K562 (cell line): ENCODE results near the gene MATN1. TPM values are rescaled to one million over a fixed set of nuclear protein-coding genes. Genes with fewer than 3 reads are reported as not detected.

ENCODE experiments used
- ARHGAP35 ChIP-seq: fragments of 450-650 bp; IDR thresholded peaks from 2 replicates; pipeline ENCODE4 v1.6.1; 2018; ENCODE audit not compliant: partially characterized antibody
- CBFB ChIP-seq: sonication (generic); formaldehyde crosslinking; IDR thresholded peaks from 2 replicates; pipeline ENCODE4 v1.4.0; 2020; ENCODE audit warnings: mild to moderate bottlenecking, missing genetic modification reagents
- DACH1 ChIP-seq: fragments of 450-650 bp; IDR thresholded peaks from 2 replicates; pipeline ENCODE4 v1.6.1; 2018; ENCODE audit not compliant: partially characterized antibody
- DMBX1 ChIP-seq: fragments of 250-450 bp; sonication (Bioruptor Pico); IDR thresholded peaks from 2 replicates; pipeline ENCODE4 v1.8.0; 2022; ENCODE audit warnings: inconsistent platforms, mild to moderate bottlenecking, moderate library complexity, borderline replicate concordance
- FOSL1 ChIP-seq: fragments of 200-800 bp; sonication (Bioruptor generic); conservative IDR thresholded peaks from 2 replicates; pipeline ENCODE4 v1.6.1; 2016; ENCODE audit warnings: missing genetic modification characterization, missing compliant biosample characterization
- FOXK1 ChIP-seq: sonication (generic); formaldehyde crosslinking; IDR thresholded peaks from 2 replicates; pipeline ENCODE4 v1.8.0; 2022; ENCODE audit warnings: missing genetic modification reagents, mild to moderate bottlenecking, borderline replicate concordance
- GABPA ChIP-seq: fragments of 200-800 bp; sonication (Bioruptor generic); conservative IDR thresholded peaks from 2 replicates; pipeline ENCODE4 v1.6.1; 2016; ENCODE audit warnings: low read depth, missing genetic modification characterization, missing compliant biosample characterization
- KAT8 ChIP-seq: fragments of 450-650 bp; IDR thresholded peaks from 2 replicates; pipeline ENCODE4 v1.6.1; 2016; ENCODE audit warnings: low read depth, mild to moderate bottlenecking
- NCOA2 ChIP-seq, 2 experiments: fragments of 450-650 bp; IDR thresholded peaks; 2 replicates each; pipeline ENCODE4 v1.6.1; 2018; ENCODE audit warnings: mild to moderate bottlenecking in 2 of 2, moderate library complexity in 1 of 2; ENCODE audit not compliant: partially characterized antibody in 2 of 2
- NFYB ChIP-seq: IDR thresholded peaks from 2 replicates; pipeline ENCODE4 v1.6.1; 2011; ENCODE audit warnings: mild to moderate bottlenecking, moderate library complexity; ENCODE audit not compliant: insufficient read length; ENCODE audit errors: extremely low read depth
- PCBP2 ChIP-seq: fragments of 200-400 bp; formaldehyde crosslinking; IDR thresholded peaks from 2 replicates; pipeline ENCODE4 v1.6.1; 2018; ENCODE audit warnings: low read length, low read depth, mild to moderate bottlenecking, moderate library complexity; ENCODE audit not compliant: poor library complexity, severe bottlenecking
- PRPF4 ChIP-seq: fragments of 200-400 bp; formaldehyde crosslinking; IDR thresholded peaks from one replicate; pipeline ENCODE4 v1.6.1; 2017; ENCODE audit warnings: low read length, low read depth, mild to moderate bottlenecking; ENCODE audit not compliant: insufficient read depth, poor library complexity, severe bottlenecking
- RFX1 ChIP-seq: fragments of 450-650 bp; IDR thresholded peaks from 2 replicates; pipeline ENCODE4 v1.6.1; 2016; ENCODE audit warnings: mild to moderate bottlenecking, moderate library complexity
- SETDB1 ChIP-seq: IDR thresholded peaks from one replicate; pipeline ENCODE4 v1.6.1; 2012; ENCODE audit warnings: low read length, control low read depth, inconsistent platforms
- SIN3A ChIP-seq, 2 experiments: fragments of 150-350 bp in 1 of 2; IDR thresholded peaks; 2 replicates each; pipeline ENCODE4 v1.6.1; 2011 to 2016; ENCODE audit warnings: borderline replicate concordance in 2 of 2, low read depth in 2 of 2, low read length in 2 of 2, mild to moderate bottlenecking in 2 of 2, moderate library complexity in 2 of 2; ENCODE audit not compliant: control insufficient read depth in 1 of 2
- TBP ChIP-seq: optimal IDR thresholded peaks from 2 replicates; pipeline ENCODE3; 2011; ENCODE audit warnings: low read depth, low read length, improper control_type of control experiment
- ZBED1 ChIP-seq: IDR thresholded peaks from 2 replicates; pipeline ENCODE4 v1.6.1; 2014
- ZNF699 ChIP-seq: fragments of 250-450 bp; sonication (Bioruptor Pico); IDR thresholded peaks from 2 replicates; pipeline ENCODE4 v1.8.0; 2021; ENCODE audit warnings: mild to moderate bottlenecking, moderate library complexity; ENCODE audit not compliant: insufficient replicate concordance
- ZNF77 ChIP-seq: fragments of 250-450 bp; sonication (Bioruptor Pico); IDR thresholded peaks from 2 replicates; pipeline ENCODE4 v1.5.0; 2020
- polyA plus RNA-seq, 8 experiments: library from polyadenylated mRNA; depleted of rRNA in 4 of 8; stranded (reverse) in 5 of 8; unstranded in 3 of 8; fragments of >200 nt; fragmentation: Nextera tagmentation in 2 of 8; fragmentation: Illumina TruSeq in 1 of 8; extraction: Ambion mirVana in 2 of 8; extraction: Trizol in 1 of 8; gene quantifications; 2 replicates each; pipeline versions ENCODE4 v1.2.1 to v1.2.3, GENCODE V29; 2011 to 2014; ENCODE audit warnings: inconsistent platforms in 1 of 8, missing spikeins in 1 of 8
- total RNA-seq, 7 experiments: library from RNA; depleted of rRNA in 6 of 7; stranded (reverse); fragments of >200 nt in 6 of 7; fragmentation: Illumina TruSeq in 2 of 7; extraction: Trizol in 2 of 7; gene quantifications; 2 replicates each; pipeline versions ENCODE4 v1.2.1 to v1.2.3, GENCODE V29; 2011 to 2021; ENCODE audit warnings: low replicate concordance in 1 of 7
- TF ChIP-seq, protein P1 (sequence below): sonication (generic); formaldehyde crosslinking; IDR thresholded peaks from 2 replicates; pipeline ENCODE4 v1.8.0; 2022; ENCODE audit warnings: missing genetic modification reagents, mild to moderate bottlenecking, borderline replicate concordance
- TF ChIP-seq, protein P2 (sequence below): fragments of 450-650 bp; IDR thresholded peaks from 2 replicates; pipeline ENCODE4 v1.6.1; 2017; ENCODE audit warnings: antibody characterized with exemption
- TF ChIP-seq, protein P3 (sequence below): fragments of 450-650 bp; formaldehyde crosslinking; IDR thresholded peaks from 2 replicates; pipeline ENCODE4 v1.4.0; 2020; ENCODE audit warnings: mild to moderate bottlenecking, moderate library complexity
- TF ChIP-seq, protein P4 (sequence below): fragments of 450-650 bp; IDR thresholded peaks from 2 replicates; pipeline ENCODE4 v1.6.1; 2016; ENCODE audit warnings: antibody characterized with exemption

MATN1 gene
- total and polyA plus RNA-seq, 9 of the 15 experiments (the other 6 are each of a cell fraction or from before 2014, with no cell fraction given): 0.10 to 2.3 (median 1.2) TPM

DNA sequence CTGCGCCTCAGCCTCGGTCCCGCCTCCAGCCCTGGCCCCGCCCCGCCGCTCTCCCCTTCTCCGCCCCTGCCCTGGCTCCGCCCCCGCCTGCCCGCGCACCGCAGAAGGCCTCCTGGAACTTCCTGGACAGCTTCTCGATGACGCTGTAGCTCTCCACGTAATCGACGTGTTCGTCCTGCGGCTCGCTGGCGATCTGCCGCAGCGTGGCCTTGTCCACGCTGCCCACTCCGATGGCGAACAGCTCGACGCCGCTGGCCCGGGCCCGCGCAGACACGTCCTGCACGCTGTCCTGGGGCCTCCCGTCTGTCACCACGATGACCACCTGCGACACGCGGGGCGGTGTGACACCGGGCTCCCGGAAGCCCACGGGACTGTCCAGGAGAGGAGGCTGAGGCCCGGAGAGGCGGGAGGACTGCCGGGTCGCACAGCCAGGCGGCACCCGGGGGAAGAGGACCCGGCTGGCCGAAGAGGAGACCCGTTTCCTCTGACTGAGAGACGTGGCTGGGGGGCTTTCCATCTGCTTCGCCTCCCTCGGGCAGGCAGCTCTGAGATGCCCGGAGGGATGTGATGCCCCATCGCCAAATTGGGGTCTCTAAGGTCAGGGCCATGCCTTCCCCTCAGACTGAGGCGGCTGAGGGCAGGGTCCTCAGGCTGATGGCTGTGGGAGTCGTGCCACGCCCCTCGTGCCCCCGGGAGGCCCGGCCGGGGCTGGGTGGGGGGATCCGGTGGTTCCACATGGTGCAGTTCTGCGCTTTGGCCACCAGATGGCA lies 4.6 kb downstream of the MATN1 start (continued):
- no peak for TF ChIP-seq NFYB
- TF ChIP-seq, protein P1, sequence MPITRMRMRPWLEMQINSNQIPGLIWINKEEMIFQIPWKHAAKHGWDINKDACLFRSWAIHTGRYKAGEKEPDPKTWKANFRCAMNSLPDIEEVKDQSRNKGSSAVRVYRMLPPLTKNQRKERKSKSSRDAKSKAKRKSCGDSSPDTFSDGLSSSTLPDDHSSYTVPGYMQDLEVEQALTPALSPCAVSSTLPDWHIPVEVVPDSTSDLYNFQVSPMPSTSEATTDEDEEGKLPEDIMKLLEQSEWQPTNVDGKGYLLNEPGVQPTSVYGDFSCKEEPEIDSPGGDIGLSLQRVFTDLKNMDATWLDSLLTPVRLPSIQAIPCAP (CRISPR knock-in tag): no peak; the same call in none of the 2 replicates
- peak; percentile 79 for TF ChIP-seq GABPA (tag)
- TF ChIP-seq, protein P2, sequence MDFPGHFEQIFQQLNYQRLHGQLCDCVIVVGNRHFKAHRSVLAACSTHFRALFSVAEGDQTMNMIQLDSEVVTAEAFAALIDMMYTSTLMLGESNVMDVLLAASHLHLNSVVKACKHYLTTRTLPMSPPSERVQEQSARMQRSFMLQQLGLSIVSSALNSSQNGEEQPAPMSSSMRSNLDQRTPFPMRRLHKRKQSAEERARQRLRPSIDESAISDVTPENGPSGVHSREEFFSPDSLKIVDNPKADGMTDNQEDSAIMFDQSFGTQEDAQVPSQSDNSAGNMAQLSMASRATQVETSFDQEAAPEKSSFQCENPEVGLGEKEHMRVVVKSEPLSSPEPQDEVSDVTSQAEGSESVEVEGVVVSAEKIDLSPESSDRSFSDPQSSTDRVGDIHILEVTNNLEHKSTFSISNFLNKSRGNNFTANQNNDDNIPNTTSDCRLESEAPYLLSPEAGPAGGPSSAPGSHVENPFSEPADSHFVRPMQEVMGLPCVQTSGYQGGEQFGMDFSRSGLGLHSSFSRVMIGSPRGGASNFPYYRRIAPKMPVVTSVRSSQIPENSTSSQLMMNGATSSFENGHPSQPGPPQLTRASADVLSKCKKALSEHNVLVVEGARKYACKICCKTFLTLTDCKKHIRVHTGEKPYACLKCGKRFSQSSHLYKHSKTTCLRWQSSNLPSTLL: no peak
- TF ChIP-seq RFX1: no peak
- no peak for TF ChIP-seq NCOA2 (IDR thresholded peaks at IDR 0.05; ENCODE audit: partially characterized antibody in 2 of 2)
- TF ChIP-seq ZNF77 (CRISPR knock-in tag): peak; percentile 72; the same call in 1 of the 2 replicates
- no peak for TF ChIP-seq ARHGAP35
- peak; percentile 59; the same call in 1 of the 2 replicates for TF ChIP-seq CBFB (CRISPR knock-in tag)
- peak; percentile 75 for TF ChIP-seq FOSL1
- no peak for TF ChIP-seq SETDB1
- no peak for TF ChIP-seq PRPF4
- peak; percentile 89 for TF ChIP-seq TBP
- TF ChIP-seq PCBP2: no peak
- TF ChIP-seq KAT8: no peak
- TF ChIP-seq, protein P3, sequence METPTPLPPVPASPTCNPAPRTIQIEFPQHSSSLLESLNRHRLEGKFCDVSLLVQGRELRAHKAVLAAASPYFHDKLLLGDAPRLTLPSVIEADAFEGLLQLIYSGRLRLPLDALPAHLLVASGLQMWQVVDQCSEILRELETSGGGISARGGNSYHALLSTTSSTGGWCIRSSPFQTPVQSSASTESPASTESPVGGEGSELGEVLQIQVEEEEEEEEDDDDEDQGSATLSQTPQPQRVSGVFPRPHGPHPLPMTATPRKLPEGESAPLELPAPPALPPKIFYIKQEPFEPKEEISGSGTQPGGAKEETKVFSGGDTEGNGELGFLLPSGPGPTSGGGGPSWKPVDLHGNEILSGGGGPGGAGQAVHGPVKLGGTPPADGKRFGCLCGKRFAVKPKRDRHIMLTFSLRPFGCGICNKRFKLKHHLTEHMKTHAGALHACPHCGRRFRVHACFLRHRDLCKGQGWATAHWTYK (CRISPR knock-in tag): peak; percentile 95
- TF ChIP-seq DACH1: no peak
- peak; percentile 93; the same call in 1 of the 2 replicates for TF ChIP-seq FOXK1 (CRISPR knock-in tag)
- TF ChIP-seq SIN3A (IDR thresholded peaks at IDR 0.05; ENCODE audit: borderline replicate concordance in 2 of 2, control insufficient read depth in 1 of 2, low read depth in 2 of 2, low read length in 2 of 2): peak; percentile 52 to 81; a peak in 3 of 4 replicates
- TF ChIP-seq DMBX1: peak; percentile 96; the same call in 1 of the 2 replicates
- TF ChIP-seq ZBED1: 0 out of 2 replicates have a peak, but pooled peaks have one; percentile 55
- TF ChIP-seq, protein P4, sequence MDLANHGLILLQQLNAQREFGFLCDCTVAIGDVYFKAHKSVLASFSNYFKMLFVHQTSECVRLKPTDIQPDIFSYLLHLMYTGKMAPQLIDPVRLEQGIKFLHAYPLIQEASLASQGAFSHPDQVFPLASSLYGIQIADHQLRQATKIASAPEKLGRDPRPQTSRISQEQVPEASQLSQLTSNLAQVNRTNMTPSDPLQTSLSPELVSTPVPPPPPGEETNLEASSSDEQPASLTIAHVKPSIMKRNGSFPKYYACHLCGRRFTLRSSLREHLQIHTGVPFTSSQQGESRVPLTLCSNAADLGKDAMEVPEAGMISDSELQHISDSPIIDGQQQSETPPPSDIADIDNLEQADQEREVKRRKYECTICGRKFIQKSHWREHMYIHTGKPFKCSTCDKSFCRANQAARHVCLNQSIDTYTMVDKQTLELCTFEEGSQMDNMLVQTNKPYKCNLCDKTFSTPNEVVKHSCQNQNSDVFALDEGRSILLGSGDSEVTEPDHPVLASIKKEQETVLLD: peak; percentile 95
- no peak for TF ChIP-seq ZNF699 (CRISPR knock-in tag)
